GM10847 (cell line): Measurements from ENCODE around the gene OVCH2.

Source experiments
- POLR2A ChIP-seq: IDR thresholded peaks from 2 replicates; pipeline ENCODE4 v1.6.1; 2011; ENCODE audit not compliant: insufficient read length; ENCODE audit errors: extremely low read depth

Gene OVCH2

GRCh38 chr11:7706377-7706776 is at the start of gene OVCH2:
OVCH2 (minus strand) TSS chr11:7706477; CDS start chr11:7706394, 83 bp downstream.
- TF ChIP-seq POLR2A = no peak

GRCh38 chr11:7749456-7749855 is 43.2 kb upstream of the OVCH2 start:
- TF ChIP-seq POLR2A = no peak

GRCh38 chr11:7714786-7715185 is 8.5 kb upstream of the OVCH2 start:
- TF ChIP-seq POLR2A = no peak

GRCh38 chr11:7703740-7704139 is 2.5 kb downstream of the OVCH2 start:
- no peak for TF ChIP-seq POLR2A

DNA sequence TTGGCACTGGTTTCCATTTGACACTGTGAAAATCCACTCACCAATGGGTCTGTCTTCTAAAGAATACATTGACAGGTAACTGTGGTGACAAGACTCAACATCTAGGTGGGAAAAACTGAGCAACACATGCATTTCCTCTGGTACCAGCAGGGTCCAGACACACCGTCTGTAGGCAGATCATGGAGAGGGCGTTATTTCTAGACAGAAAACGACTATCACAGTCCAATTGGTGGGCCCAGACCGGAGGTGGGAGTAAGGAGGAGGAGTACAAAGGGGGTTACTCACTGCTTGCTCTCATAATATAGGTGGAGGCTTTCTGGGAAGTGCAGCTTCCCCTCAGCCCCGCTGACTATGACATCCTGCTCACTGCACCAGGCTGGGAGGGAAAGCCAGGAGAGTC is 9.9 kb downstream of the OVCH2 start:
- no peak for TF ChIP-seq POLR2A

DNA sequence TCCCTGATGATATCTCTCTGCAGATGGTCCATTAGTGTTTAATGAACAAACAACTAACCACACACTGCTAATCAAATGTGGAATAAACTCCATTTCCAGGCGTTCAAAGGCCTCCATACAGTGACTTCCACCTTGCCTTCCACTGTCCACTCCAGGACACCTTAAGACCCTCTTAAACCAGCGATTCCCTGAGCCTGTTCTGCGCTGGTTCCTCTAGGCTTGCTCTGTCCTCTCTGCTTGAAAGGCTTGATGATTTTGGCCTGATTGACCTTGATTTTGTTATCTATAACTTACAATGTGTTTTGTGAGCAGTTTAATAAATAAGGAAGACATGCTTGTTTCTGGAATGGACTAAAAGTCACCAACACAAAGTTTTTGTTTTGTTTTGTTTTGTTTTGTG is 12.0 kb downstream of the OVCH2 start:
- no peak for TF ChIP-seq POLR2A

DNA sequence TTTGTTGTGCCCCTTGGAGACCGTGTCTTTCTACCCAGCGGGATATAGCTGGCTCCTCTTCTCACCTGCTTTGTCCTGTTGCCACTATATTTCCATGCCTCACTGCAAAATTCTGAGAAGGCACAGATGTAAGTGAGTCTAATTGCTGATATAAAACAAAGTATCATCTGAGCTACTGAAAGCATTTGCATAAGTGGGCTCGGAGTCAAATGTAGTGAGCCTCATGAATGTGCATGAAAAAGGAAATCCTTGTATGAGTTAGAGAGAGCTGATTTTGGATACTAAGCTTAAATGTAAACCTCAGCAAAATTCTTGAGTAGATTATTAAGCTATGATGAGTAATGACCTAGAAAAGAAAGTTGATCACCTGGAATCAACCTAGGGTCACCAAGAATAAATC is 13.9 kb downstream of the OVCH2 start:
- TF ChIP-seq POLR2A = no peak

DNA sequence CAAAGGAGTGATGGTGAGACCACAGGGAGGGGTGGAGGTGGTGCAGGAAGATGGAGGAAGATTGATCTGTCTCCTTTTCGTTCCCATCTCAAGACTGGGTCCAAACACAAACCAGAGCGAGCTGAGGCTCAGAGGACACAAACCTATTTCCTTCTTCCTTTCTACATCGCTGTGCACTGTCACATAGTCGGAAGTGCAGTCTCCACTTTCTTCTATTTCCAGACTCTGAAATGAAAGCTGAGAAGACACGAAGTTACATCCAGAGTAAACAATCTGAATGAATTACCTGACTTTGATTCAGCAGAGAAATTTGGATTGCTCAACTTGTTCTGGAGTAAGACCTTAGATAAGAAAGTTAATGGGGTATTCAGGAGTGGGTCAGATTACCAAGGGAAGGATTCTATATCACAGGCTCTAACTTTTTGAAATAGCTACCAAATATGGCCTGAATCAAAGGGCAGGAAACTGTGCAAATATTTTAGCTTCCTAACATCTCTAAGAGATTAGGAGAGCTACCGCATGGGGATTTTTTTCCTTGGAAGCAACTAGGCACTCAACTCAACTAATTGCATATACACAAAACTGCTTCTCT is 14.4 kb downstream of the OVCH2 start:
- TF ChIP-seq POLR2A = no peak

- no peak for TF ChIP-seq POLR2A
These were observed 15.6 kb downstream of the OVCH2 start for GRCh38 chr11:7690648-7691047.

GRCh38 chr11:7689239-7689638 is 17.0 kb downstream of the OVCH2 start:
- no peak for TF ChIP-seq POLR2A

GRCh38 chr11:7688238-7688826 is 17.9 kb downstream of the OVCH2 start:
- no peak for TF ChIP-seq POLR2A

DNA sequence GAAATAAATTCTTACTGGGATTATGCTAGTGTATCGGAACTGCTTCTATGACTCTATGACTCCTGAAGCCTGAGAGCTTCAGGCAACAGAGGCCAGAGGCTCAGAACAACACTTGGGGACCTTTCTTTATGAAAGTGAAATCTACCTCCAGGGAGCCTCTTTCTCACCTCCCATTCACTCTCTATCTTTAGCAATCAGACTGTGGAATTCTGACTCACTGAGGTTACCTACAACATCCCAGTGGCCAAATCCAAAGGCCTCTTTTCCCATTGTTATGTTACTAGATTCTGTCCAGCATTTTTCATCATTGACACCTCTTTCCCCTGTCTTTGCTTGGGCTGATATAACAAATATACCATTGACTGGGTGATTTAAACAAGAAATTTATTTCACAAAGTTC is 18.9 kb downstream of the OVCH2 start:
- no peak for TF ChIP-seq POLR2A

GRCh38 chr11:7686761-7687160 is 19.5 kb downstream of the OVCH2 start:
- TF ChIP-seq POLR2A = no peak

DNA sequence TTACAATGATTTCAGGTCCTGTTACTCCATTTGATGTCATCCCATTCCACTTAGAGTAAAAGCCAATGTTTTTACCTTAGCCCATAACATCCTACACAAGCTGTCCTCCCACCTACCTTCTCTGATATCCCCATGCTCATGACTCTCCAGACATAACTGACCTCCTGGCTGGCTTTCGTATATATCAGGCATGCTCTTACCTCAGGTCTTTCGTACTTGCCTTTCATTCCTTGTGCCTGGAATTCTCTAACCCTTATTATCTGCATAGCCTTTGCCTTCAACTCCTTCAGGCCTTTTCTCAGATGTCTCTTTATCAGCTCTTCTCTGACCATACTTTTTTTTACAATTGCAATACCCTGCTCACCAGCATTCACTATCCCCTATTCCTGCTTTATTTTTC is 22.7 kb downstream of the OVCH2 start:
- TF ChIP-seq POLR2A = no peak

DNA sequence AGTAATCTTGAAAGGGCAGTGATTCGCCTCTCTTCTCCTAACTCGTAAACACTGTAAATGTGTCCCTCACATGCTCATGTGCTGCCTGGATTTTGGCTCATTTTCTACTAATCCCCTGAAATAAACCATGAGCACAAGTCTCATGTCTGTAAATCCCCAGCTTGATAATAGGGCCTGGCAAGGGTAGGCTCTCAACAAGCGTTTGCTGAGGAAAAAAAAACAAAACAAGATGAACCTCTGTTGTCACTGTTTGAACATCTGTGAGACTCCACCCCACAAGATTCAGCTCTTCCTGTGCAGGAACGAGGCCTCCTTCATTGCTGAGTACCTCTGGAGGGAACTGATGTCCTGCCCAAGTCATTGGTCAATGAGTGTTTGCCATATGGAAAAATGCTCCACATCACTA is 28.5 kb downstream of the OVCH2 start:
- no peak for TF ChIP-seq POLR2A

GRCh38 chr11:7677071-7677470 is 29.2 kb downstream of the OVCH2 start:
- no peak for TF ChIP-seq POLR2A

DNA sequence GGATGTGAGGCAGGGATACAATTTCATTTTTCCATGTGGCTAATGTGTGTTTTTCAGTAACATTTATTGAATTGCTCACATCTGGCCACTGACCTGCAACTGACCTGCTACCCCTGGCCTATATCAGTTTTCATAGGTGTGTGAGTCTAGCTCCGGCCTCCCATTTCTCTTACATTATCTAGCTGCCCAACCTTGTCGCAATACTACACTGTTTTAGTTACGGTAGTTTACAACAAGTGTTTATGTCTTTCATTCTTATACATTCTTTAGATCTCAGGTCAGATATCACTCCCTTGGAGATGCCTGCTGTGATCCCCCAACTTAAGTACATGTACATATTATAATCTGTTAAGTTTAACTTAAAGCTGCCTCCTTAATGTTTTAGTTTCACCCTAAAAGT is 30.6 kb downstream of the OVCH2 start:
- no peak for TF ChIP-seq POLR2A
